SK-N-DZ (cell line): ENCODE data around the gene CD2AP.
"Not testable (repeated sequence)": the region's sequence is repeated elsewhere in the genome, so short reads cannot be mapped to it uniquely, and the experiment has no call there.

Experiments
- DNase-seq: peaks from one replicate; pipeline ENCODE4 v3.0.0-alpha.2; 2015; ENCODE audit warnings: low spot score

The CD2AP gene

DNA sequence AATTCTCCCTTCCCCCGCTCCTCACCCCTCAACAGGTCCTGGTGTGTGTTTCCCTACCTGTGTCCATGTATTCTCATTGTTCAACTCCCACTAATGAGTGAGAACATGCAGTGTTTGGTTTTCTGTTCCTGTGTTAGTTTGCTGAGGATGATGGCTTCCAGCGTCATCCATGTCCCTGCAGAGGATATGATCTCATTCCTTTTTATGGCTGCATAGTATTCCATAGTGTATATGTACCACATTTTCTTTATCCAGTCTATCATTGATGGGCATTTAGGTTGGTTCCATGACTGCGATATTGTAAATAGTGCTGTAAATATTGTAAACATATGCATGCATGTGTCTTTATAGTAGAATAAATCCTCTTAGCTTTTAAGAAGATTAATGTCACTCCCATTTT, 89.0 kb downstream of the CD2AP start:
- DNase-seq = not testable (repeated sequence)

DNA sequence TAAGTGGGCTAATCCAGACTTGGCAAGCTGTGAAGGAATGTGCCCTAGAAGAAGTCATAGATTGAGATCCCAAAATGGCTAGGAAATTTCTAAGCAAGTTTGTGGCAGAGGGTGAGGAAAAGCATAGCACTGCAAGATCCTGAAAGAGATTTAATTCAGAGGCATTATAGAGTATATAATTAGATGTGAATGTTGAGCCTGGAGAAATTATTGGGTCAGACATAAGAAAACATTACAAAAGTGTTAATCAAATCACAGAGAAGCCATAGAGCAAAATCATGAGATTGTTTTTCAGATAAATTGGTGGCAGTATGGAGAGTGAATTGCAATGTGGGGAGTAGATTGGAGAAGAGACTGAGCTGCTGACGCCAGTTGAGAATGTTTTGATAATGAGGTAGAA, 90.0 kb downstream of the CD2AP start:
- peak; percentile 60 for DNase-seq

DNA sequence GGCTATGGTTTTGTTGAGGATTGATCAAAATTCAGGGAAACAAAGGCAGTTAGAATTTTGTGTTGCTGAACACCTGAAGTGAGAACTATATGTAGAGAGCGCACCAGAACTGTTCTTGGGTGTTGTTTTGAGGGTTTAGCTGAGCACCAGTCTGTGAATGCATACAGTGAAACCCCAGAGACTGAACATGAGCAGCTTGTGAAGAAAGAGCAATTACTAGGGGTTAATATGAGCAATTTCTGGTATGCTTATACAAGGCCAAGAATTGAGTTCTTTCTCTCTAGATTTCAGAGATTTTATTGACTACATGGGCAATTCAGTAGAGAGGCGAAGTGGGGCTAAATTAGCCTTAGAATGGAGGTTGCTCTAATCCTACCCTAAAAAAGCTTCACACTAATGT, 93.9 kb downstream of the CD2AP start:
- DNase-seq = no peak

DNA sequence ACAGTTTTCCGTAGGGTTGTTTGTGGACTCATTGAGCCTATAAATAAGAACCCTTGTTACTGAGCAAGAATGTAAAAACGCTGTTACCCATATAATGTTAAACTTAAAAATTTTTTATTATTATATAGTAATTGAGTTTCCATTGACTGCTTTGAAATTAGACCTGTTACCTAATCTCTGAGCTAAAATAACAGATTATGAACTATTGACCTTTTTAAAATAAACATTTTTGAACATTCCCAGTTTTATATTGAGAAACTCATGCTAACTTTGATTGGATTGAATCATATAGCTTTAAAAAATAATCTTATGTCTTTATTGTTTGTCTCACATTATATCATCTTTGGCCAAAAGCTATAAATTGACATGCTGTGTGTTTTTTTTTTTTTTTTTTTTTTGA, 95.5 kb downstream of the CD2AP start:
- no peak for DNase-seq

DNA sequence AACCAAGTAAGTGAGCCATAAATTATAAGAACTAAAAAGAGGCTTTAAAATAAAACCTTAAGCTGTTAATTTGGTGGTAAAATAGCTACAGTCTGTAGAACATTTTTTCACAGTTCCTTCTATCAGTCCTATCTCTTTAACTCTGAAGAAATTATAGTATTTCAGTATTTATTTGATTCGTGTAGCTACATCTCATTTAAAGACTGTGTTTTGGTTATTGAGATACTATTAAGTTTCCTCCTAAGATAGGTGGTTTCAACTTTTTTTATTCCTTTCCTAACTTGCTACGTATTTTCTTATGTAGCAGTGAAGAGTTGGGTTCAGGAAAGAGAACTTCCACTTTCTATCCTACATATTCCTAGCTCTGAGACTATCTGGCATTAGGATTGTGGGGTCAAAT, 97.2 kb downstream of the CD2AP start:
- DNase-seq = no peak

DNA sequence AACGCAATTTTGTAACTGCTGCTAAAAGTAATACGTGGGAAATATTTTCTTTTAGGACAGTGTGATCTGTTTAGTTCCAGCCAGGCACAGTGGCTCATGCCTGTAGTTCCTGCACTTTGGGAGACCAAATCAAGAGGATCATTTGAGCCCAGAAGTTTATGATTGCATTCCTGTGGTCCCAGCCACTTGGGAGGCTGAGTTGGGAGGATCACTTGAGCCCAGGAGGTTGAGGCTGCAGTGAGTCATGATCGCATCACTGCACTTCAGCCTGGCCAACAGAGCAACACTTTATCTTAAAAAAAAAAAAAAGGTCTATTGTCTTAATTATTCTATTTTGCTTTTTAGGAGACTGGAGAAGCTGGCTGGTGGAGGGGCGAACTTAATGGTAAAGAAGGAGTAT, 101.5 kb downstream of the CD2AP start:
- DNase-seq = no peak

DNA sequence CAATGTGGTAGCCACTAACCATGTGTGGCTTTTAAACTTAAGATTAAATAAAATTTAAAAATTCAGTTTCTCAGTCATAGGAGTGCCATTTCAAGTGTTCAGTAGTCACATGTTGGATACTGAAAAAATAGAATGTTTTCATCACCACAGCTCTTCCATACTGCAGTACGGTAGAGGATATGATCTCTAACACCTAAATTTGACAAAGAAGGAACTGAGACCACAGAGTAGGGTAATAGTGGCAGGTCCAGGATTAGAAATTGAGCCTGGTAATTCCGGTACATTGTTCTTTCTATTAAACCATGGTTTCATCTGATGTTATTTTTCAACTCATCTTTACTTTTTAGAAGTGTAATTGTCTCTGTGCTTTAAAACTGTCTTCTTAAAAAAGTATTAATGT, 104.0 kb downstream of the CD2AP start:
- no peak for DNase-seq

DNA sequence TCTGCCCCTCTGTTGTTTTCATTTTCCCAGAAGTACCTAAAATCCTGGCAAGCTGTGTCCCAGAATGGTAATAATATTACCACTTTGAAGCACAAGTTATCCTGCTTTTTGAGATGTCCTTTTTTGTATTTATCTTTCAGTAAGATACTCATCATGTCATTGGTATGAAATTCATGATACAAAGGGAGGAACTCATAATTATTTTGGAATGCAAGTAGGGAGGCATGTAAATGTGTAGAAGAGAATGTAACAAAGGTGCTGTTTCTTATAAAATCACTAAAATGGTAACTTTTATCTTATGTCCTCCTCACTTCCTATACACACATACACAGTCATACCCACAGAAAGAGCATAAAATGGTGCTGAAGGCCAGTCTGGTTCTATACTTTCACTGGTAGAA, 109.9 kb downstream of the CD2AP start:
- no peak for DNase-seq

DNA sequence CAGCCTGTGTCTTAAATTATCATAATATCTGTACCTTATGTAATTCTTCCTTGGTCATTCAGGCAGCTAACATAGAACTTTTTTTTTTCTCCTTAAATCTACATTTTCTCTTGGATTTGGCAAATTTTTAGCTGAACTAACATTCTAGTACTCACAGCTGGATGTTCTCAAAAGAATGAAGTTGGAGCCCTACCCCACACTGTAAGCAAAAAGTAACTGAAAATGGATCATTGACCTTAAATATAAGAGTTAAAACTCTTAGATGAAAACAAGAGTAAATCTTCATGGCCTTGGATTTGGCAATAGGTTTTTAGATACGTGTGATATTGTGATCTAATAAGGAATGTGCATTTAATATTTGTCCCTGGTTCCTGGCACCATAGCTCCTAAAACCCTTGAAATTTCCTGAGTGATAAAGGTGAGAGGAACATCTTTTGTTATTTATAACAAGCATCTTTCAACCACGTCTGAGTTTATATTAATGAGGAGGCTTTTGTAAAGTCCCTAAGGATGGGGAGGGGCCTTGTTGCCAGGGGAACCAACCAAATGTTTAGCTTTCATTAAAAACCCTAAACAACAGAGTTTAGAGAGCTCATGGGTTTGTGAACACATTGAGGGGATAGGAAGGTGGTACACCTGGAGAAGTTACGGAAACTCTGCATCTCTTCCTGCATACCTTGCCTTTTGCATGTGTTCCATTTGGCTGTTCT, 114.7 kb downstream of the CD2AP start:
- DNase-seq = no peak

DNA sequence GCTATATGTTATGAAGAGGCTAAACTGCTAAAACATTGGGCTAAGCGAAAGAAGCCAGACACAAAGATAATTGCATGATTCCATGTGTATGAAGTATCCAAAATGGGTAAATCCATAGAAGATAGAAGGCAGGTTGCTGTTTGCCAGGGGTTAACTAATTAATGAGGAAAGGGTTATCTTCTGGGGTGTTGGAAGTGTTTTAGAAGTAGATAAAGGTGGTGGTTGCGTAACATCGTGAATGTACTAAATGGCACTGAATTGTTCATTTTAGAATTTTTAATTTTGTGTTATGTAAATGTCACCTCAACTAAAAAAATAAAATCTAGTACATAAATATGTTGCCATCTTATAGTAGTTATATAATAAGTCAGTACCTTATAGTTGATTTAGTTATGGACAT, 116.4 kb downstream of the CD2AP start:
- DNase-seq = no peak

DNA sequence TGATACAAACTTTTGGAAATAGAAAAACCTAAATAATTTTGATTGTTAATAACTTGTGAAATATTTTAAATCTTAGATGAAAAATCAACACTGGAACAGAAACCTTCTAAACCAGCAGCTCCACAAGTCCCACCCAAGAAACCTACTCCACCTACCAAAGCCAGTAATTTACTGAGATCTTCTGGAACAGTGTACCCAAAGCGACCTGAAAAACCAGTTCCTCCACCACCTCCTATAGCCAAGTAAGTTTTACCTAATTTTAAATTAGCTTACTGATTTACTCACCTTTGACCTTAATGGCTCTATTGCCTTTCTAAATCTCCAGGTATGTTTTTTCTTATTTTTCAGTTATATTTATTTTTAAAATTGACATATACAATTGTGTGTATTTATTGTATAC, 118.2 kb downstream of the CD2AP start:
- no peak for DNase-seq

DNA sequence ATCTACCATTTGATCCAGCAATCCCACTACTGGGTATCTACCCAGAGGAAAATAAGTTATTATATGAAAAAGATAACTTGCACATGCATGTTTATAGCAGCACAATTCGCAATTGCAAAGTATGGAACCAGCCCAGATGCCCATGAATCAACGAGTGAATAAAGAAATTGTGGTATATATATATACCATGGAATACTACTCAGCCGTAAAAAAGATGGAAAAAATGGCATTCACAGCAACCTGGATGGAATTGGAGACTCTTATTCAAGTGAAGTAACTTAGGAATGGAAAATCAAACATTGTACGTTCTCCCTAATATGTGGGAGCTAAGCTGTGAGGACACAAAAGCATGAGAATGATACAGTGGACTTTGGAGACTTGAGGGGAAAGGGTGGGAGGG, 120.8 kb downstream of the CD2AP start:
- DNase-seq = no peak

DNA sequence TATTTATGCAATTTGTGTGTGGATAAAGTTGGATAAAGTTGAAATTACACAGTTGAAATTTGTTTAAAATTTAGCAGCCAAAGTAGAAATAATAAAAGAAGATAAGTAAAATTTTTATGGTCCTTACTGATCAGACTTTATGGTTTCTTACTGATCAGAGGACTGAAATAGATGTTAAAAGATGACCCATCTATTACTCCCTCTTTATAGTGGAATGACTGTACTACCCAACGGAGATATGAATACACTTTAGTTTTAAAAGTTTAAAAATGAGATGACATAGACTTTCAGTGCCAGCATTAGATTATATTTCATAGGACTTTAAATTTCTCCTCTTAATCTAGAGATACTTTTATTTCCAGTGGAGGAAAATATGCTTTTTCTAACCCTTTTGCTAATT, 121.9 kb downstream of the CD2AP start:
- no peak for DNase-seq

DNA sequence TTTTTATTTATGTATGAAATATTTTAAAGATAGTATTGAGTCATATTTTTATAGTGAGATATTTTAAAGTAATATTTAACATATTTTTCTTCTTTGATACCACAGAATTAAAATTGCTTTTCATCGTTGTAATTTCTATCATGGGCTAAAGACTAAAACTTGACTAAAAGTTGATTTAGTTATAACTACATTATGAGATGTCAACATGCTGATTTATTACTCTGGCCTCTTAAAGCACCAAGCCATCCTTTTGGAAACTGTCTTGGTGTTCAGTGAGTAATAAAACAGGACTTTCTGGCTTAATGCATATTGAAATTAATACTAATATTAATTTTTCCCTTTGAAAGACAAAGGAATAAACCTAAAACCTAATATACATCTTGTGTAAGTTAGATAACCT, 125.6 kb downstream of the CD2AP start:
- no peak for DNase-seq

DNA sequence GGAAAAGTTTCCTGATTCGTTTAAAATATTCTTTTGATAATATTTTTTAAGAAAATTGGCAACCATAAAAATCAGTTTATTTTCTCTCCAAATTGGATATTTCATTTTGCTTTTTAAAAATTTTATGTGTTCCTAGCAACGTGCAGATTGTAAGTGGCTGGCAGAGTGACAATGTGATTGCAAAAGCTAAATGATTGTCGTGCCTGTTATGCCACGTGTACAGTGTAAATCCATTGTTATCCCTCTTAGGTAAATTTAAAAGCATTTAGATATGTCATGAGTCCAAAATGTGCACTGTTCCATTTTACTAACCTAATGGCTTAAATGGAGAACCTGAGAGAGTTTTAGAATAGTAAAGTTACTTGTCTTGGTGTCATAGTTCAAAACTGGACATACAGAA, 126.4 kb downstream of the CD2AP start:
- no peak for DNase-seq

DNA sequence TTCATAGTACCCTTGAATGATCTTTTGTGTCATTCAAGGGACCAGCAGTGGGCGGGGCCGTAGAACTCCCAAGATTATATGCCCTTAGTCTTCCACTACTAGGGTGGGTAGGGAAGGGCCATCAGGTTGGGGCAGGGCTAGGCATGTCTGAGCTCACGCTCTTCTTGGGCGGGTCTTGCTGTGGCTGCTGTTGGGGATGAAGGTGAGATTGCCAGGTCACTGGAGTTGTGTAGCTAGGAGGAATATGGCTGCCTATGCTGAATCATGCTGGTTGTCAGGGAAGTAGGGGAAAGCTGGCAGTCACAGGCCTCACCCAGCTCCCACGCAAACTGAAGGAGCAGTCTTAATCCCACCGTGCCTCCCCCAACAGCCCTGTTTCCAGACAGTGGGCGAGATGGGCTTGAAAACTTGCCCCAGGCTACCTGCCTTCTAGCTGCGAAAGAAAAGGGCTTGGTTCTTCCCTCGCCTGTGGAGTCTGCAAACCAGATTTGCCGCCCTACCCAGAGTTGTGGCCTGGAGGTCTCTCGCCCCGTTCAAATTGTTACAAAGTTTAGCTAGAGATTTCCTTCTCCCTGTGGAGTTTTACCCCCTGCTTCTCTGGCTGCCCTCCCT, 144.4 kb downstream of the CD2AP start:
- no peak for DNase-seq

DNA sequence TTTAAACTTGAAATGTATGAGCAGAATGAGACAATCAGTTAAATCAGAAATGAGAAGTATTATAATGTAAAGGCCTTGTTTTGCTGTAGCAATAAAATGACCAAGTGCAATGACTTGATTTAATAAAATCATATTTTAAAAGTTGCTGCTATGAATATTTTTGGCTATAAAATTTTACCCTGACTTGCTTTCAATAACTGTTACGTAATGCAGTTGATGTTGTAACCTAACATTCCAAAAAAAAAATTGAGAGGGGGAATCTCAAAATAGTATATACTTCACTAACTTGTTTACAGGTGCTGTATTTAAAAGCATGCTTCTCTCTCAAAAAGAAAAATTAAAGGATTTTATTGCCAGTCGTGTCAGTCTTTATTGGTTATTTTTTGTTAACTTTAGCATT, 149.2 kb downstream of the CD2AP start:
- DNase-seq = no peak

DNA sequence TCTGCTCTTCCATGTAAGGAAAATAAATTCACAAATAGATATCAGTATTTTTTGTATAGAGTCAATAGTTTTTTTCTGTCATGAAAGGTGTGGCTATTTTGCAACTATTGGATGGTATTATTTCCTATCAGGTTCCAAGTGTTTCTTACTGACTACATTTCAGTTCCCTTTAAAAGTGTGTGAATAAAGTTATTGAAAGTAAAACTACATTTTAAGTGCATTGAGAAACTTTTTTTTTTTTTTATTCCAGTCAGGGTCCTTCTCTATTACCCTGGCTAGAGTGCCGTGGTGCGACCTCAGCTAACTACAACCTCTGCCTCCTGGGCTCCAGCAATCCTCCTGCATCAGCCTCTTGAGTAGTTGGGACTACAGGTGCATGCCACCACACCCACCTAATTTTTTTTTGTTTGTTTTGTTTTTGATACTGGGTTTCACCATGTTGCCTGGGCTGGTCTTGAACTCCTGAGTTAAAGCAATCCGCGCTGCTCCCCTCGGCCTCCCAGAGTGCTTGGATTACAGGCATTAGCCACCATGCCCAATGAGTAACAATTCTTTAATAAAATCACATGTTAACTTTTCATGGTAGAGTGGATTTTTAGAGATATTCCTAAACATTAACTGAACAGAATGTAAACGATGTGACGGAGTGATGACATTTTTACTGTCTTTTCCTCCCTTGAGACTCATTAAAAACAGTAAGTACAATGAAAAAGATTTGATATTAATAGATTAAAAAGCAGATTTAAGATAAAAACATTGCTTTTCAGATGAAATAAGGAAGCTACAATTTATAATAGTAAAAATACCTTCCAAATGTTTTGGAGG, 151.1 kb downstream of the CD2AP start:
- no peak for DNase-seq

DNA sequence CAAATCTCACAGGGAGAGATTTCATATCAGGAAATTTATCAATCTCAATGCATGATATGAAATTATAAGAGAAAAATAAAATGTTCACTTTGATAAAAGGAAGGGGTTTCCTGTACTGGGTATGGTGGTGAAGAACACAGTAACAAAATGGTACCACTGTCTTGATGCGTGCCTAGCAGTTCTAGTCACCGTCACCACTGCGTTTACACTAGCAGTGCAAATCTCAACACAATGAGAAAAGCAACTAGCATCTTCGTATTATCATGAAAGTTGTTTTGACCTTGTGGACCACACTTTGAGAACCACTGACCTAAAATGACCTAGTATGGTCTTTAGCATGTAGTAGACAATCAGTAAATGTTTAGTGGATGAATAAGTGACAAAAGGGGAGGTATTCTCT, 152.4 kb downstream of the CD2AP start:
- DNase-seq = no peak

DNA sequence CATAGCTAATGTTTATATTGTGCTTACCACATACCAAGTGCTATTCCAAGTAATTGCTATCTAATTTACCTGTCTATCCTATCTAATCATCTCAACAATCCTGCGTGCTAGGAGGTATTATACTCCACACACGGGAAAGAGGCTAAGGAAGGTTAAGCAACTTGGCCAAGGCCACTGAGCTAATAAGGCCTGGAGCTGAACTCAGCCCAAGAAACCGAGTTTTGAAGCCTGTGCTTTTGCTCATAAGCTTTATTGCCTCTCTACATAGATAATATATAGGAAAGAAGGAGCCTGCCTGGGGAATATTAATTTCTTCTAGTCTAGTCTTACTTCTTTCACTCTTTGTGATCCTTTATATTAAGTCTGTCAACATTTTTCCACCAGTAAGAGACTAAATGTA, 153.0 kb downstream of the CD2AP start:
- no peak for DNase-seq

DNA sequence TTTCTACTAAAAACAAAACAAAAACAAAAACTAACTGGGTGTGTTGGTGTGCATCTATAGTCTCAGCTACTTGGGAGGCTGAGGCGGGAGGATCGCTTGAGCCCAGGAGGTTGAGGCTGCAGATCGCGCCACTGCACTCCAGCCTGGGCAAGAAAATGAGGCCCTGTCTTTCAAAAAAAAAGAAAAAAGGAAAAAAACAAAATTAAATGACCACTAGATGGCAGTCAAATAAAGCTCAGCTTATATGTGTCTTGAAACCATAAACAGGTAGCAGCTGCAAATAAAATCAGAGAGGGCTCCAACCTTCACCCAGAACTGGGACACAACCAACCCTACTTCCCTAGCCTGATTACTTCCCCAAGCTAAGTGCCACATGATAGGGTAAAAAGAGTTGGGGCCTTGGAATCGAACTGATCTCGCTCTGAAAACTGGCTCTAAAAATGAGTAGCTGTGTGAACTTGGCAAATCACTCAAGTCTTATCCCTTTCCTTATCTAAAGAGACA, 153.7 kb downstream of the CD2AP start:
- peak; percentile 68 for DNase-seq

DNA sequence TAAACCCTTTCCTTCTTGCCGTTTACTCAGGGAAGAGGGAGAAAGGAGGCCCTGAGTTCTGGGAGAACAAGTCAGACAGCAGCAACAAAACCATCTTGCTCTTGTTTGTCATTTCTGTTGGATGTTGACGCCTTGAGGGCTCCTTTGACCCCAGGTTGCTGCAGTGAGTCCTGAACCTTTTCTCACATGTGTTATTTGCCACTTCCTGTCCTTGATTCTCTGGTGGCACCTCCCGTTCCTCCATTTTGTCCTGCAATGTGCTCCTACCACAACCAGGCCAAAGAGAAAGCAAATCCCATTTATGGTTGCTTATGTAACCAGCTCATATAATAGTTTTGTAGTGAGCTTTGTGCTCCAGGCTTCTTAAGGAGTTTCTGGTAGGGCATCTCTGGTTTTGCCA, 154.2 kb downstream of the CD2AP start:
- DNase-seq = no peak

DNA sequence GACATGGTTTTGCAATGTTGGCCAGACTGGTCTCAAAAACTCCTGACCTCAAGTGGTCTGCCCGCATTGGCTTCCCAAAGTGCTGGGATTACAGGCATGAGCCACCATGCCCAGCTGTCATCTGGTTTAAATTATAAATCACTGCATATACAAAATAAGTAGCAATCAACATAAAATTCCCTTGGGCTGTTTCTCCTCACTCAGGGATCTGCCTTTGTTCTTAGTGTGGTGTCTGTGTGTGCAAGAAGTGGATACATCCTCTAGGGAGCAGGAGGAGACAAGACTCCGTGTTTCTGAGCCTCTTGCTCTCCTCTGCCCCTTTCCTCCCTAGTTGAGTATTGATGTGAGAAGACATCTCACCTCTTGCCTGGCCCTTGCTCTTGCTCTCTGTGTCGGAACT, 155.6 kb downstream of the CD2AP start:
- peak; percentile 27 for DNase-seq
